HUES6 (cell line): ENCODE data around the gene CLMP.

ENCODE experiments used
- H3K27ac ChIP-seq: 2 replicates; pipeline ENCODE4 v1.7.0; 2013; ENCODE audit warnings: low read depth, mild to moderate bottlenecking, low read length, inconsistent platforms
- H3K27me3 ChIP-seq: 2 replicates; pipeline ENCODE4 v1.6.1; 2013; ENCODE audit warnings: low read length; ENCODE audit not compliant: control insufficient read depth, insufficient read depth
- H3K36me3 ChIP-seq: 2 replicates; pipeline ENCODE4 v1.6.1; 2013; ENCODE audit warnings: low read length; ENCODE audit not compliant: control insufficient read depth, insufficient read depth
- H3K4me1 ChIP-seq: 2 replicates; pipeline ENCODE4 v1.6.1; 2013; ENCODE audit warnings: low read length; ENCODE audit not compliant: control insufficient read depth, insufficient read depth
- H3K4me3 ChIP-seq: 2 replicates; pipeline ENCODE4 v1.5.1; 2013; ENCODE audit warnings: low read depth, low read length
- H3K9ac ChIP-seq: one replicate; pipeline ENCODE4 v1.6.1; 2013; ENCODE audit warnings: mild to moderate bottlenecking, low read length
- H3K9me3 ChIP-seq: 2 replicates; pipeline ENCODE4 v1.6.1; 2013; ENCODE audit warnings: low read depth, low read length; ENCODE audit not compliant: control insufficient read depth, insufficient read depth

CLMP gene

GRCh38 chr11:123150882-123151281 lies 44.2 kb downstream of the CLMP start:
- no peak overlapping the region for H3K27ac ChIP-seq
- H3K4me3 ChIP-seq: no peak overlapping the region
- H3K27me3 ChIP-seq: no peaks in the 10 kb centered on the region
- H3K36me3 ChIP-seq: no peaks in the 10 kb centered on the region
- no peak overlapping the region for H3K9ac ChIP-seq
- no peaks in the 10 kb centered on the region for H3K4me1 ChIP-seq
- H3K9me3 ChIP-seq: no peaks in the 10 kb centered on the region

DNA sequence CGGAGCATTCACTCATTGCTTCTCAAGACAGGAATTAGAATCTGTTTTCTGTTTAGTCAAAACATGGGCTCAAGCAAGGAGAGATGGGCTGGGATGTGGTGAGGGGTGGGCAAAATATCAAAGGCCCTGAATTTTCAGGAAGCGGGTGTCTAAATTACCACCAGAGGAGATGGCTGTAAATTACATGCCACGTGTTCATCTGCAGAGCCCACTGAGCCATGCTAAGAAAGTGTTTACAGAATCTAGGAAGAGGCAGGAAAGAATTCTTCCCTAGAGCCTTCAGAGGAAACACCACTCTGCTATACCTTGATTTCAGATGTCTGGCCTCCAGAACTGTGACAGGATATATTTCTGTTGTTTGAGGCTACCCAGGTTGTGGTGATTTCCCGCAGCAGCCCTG lies 46.1 kb downstream of the CLMP start:
- H3K36me3 ChIP-seq: 0 out of 2 replicates have a peak, but pooled peaks cover 2% of the 10 kb centered on the region
- H3K9ac ChIP-seq: no peak overlapping the region
- H3K4me1 ChIP-seq: peaks cover 4% of the 10 kb centered on the region; the same call in 1 of the 2 replicates
- H3K9me3 ChIP-seq: no peaks in the 10 kb centered on the region
- H3K27ac ChIP-seq: no peak overlapping the region
- no peaks in the 10 kb centered on the region for H3K27me3 ChIP-seq
- no peak overlapping the region for H3K4me3 ChIP-seq

- Histone ChIP-seq H3K4me3 (no peak overlapping the region), H3K4me1 (peaks cover 4% of the 10 kb centered on the region; the same call in 1 of the 2 replicates), H3K9me3 (peaks cover 2% of the 10 kb centered on the region; the same call in 1 of the 2 replicates), H3K36me3 (peaks cover 5% of the 10 kb centered on the region; the same call in 1 of the 2 replicates), H3K9ac (no peak overlapping the region), H3K27me3 (no peaks in the 10 kb centered on the region), H3K27ac (no peak overlapping the region)
Observed at GRCh38 chr11:123145661-123146060, 49.4 kb downstream of the CLMP start.

DNA sequence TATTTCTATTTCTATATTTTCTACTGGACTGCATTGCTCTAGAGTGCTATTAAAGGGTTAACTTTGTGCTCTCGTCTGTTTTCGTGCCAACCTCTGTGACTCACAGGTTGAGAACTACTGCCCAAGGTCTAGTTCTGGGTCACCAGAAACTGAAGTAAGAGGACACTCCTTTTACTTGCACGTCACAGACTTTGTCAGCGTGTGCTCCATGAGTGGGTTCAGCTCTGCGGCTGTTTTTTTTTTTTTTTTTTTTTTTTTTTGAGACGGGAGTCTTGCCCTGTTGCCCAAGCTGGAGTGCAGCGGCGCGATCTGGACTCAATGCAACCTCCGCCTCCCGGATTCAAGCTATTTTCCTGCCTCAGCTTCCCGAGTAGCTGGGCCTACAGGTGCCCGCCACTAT lies 49.8 kb downstream of the CLMP start:
- Histone ChIP-seq H3K36me3 (peaks cover 5% of the 10 kb centered on the region; the same call in 1 of the 2 replicates), H3K27ac (no peak overlapping the region), H3K4me1 (peaks cover 4% of the 10 kb centered on the region; the same call in 1 of the 2 replicates), H3K27me3 (no peaks in the 10 kb centered on the region), H3K9ac (no peak overlapping the region), H3K4me3 (no peak overlapping the region), H3K9me3 (peaks cover 2% of the 10 kb centered on the region; the same call in 1 of the 2 replicates)

DNA sequence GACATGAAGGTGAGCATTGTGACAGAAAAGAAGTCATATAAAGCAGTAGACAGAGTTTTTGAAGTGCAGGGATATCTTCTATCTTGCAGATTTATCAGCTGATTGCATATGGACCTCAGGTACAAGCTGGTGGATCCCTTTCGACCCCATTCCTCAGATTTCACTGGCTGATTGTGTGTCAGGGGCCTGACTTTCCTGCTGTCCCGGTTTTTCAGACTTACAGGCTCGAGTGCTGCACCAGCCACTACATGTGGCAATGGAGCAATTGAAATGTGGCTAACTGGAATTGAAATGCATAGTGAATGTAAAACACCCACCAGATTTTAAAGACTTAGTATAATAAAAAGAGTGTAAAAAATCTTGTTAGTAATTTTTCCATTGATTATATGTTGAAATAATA lies 50.3 kb downstream of the CLMP start:
- Histone ChIP-seq H3K36me3 (peaks cover 5% of the 10 kb centered on the region; the same call in 1 of the 2 replicates), H3K27ac (no peak overlapping the region), H3K4me1 (peaks cover 4% of the 10 kb centered on the region; the same call in 1 of the 2 replicates), H3K9ac (no peak overlapping the region), H3K27me3 (no peaks in the 10 kb centered on the region), H3K9me3 (peaks cover 2% of the 10 kb centered on the region; the same call in 1 of the 2 replicates), H3K4me3 (no peak overlapping the region)

- Histone ChIP-seq H3K27ac (no peak overlapping the region), H3K27me3 (no peaks in the 10 kb centered on the region), H3K9ac (no peak overlapping the region), H3K4me1 (peaks cover 4% of the 10 kb centered on the region; the same call in 1 of the 2 replicates), H3K36me3 (peaks cover 5% of the 10 kb centered on the region; the same call in 1 of the 2 replicates), H3K4me3 (no peak overlapping the region), H3K9me3 (peaks cover 2% of the 10 kb centered on the region; the same call in 1 of the 2 replicates)
Observed at GRCh38 chr11:123143921-123144320, 51.1 kb downstream of the CLMP start.

DNA sequence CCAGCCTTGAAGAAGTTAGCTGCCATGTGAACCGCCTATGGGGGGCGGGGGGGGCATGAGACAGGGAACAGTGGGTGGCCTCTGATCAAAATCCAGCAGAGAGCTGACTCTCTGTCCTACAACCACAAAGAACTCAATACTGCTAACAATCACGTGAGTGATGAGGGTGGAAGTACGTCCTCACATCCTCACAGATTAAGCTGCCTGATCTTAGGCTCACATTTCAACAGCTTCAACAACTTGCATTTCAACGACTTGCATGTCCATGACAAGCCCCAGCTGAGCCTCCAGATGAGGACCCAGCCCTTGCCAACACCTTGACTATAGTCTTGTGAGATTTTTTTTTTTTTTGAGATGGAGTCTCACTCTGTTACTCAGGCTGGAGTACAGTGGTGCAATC lies 51.6 kb downstream of the CLMP start:
- no peak overlapping the region for H3K27ac ChIP-seq
- no peak overlapping the region for H3K4me3 ChIP-seq
- H3K27me3 ChIP-seq: no peaks in the 10 kb centered on the region
- peaks cover 2% of the 10 kb centered on the region; the same call in 1 of the 2 replicates for H3K9me3 ChIP-seq
- peaks cover 5% of the 10 kb centered on the region; the same call in 1 of the 2 replicates for H3K36me3 ChIP-seq
- H3K4me1 ChIP-seq: peaks cover 4% of the 10 kb centered on the region; the same call in 1 of the 2 replicates
- H3K9ac ChIP-seq: no peak overlapping the region

DNA sequence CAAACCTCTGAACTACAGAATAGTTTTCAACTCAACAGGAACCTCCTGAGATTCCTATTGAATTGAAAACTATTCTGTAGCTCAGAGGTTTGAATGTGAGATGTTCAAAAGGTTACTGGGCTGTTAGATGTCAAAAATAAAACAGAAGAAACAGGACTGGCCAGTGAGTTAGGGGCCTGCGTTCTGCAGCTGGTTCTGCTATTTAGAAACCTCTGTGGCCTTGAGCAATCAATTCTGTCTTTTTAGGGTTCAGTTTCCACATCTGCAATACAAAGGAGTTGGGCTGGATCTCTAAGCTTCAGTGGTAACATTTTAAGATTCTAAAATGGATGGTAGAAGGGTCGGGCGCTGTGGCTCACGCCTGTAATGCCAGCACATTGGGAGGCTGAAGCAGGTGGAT lies 55.8 kb downstream of the CLMP start:
- Histone ChIP-seq H3K9me3 (peaks cover 2% of the 10 kb centered on the region; the same call in 1 of the 2 replicates), H3K36me3 (peaks cover 3% of the 10 kb centered on the region; the same call in 1 of the 2 replicates), H3K27me3 (no peaks in the 10 kb centered on the region), H3K4me3 (no peak overlapping the region), H3K9ac (no peak overlapping the region), H3K4me1 (peaks cover 10% of the 10 kb centered on the region), H3K27ac (no peak overlapping the region)

GRCh38 chr11:123137431-123138224 lies 57.4 kb downstream of the CLMP start:
- Histone ChIP-seq H3K4me1 (peaks cover 10% of the 10 kb centered on the region), H3K4me3 (no peak overlapping the region), H3K9ac (peak overlapping the region; percentile 81), H3K36me3 (no peaks in the 10 kb centered on the region), H3K27me3 (no peaks in the 10 kb centered on the region), H3K27ac (peak overlapping the region; percentile 76; the same call in 1 of the 2 replicates), H3K9me3 (no peaks in the 10 kb centered on the region)

DNA sequence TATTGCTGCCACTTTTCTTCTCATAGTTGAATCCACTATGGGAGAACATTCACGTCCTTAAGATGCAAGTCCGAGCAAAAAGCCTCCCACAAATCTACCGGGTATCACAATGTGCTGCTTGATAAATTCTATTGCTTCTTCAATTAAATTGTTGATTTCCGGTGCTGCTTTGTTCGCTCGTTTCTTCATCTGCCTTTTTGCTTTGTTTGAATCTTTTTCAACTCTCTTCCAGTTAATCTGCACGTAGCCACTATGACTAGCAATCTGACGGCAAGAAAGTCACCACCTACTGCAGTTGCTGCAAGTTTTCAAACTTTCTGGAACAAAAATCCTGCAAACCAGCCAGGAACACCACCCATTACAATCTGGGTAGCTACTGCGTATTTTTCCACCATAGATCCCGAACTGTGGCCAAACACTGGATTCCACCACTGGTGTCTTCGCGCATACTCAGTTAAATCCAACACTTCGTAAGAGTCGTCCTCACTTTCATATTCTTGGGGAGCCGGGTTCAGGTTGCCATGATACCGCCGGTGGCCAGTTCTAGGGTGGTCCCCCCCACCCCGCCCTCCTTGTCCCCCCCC lies 59.1 kb downstream of the CLMP start:
- H3K4me1 ChIP-seq: peaks cover 10% of the 10 kb centered on the region
- no peak overlapping the region for H3K27ac ChIP-seq
- H3K36me3 ChIP-seq: no peaks in the 10 kb centered on the region
- no peak overlapping the region for H3K4me3 ChIP-seq
- no peak overlapping the region for H3K9ac ChIP-seq
- H3K9me3 ChIP-seq: no peaks in the 10 kb centered on the region
- no peaks in the 10 kb centered on the region for H3K27me3 ChIP-seq

DNA sequence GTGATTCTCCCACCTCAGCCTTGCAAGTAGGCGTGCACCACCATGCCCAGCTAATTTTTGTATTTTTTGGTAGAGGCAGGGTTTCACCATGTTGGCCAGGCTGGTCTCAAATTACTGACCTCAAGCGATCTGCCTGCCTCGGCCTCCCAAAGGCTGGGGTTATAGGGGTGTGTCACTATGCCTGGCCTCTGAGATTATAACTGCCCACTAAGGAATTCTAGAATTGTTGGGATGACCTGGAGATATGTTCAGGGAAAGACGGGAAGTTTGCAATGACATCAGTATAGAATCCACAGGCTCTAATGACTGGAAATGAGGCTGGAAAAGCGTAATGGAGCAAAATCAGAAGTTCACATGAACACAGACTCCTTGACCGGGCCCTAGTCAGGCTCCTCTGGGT lies 62.2 kb downstream of the CLMP start:
- H3K9me3 ChIP-seq: no peaks in the 10 kb centered on the region
- H3K9ac ChIP-seq: no peak overlapping the region
- H3K36me3 ChIP-seq: no peaks in the 10 kb centered on the region
- H3K27ac ChIP-seq: no peak overlapping the region
- H3K27me3 ChIP-seq: no peaks in the 10 kb centered on the region
- H3K4me3 ChIP-seq: no peak overlapping the region
- peaks cover 6% of the 10 kb centered on the region for H3K4me1 ChIP-seq
